Lower leg skin (tissue), 3 donors: ENCODE results near the gene ZNF488.

Source experiments
- POLR2A ChIP-seq, 2 donors: fragments of 450-650 bp; IDR thresholded peaks; one replicate each; pipeline ENCODE4 v1.6.1; 2016 to 2017; ENCODE audit warnings: antibody characterized with exemption in 2 of 2, mild to moderate bottlenecking in 1 of 2, moderate library complexity in 1 of 2
- TF ChIP-seq, protein P1 (sequence below), 3 donors: fragments of 450-650 bp; IDR thresholded peaks; one replicate each; pipeline ENCODE4 v1.5.1; 2016; ENCODE audit warnings: antibody characterized with exemption in 3 of 3, mild to moderate bottlenecking in 3 of 3, moderate library complexity in 2 of 3

DNA sequence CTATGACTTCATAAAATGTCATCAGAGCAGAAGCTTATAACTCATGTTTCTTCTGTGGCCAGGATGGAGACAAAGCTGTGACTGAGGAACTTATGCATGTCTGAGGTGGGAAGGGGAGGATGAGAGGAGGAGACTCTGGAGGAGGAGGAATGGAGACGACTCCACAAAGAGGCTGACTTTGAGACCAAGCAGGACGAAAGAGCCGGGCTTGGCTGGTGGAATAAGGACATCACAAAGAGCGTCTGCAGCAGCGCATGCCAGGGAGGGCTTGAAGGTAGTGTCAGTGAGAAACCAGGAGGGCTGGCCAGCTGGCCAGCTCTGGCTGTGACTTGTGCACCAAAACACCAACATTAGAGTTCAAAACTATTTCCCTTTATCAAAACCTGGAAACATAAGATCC is 68.0 kb downstream of the ZNF488 start:
- TF ChIP-seq, protein P1, sequence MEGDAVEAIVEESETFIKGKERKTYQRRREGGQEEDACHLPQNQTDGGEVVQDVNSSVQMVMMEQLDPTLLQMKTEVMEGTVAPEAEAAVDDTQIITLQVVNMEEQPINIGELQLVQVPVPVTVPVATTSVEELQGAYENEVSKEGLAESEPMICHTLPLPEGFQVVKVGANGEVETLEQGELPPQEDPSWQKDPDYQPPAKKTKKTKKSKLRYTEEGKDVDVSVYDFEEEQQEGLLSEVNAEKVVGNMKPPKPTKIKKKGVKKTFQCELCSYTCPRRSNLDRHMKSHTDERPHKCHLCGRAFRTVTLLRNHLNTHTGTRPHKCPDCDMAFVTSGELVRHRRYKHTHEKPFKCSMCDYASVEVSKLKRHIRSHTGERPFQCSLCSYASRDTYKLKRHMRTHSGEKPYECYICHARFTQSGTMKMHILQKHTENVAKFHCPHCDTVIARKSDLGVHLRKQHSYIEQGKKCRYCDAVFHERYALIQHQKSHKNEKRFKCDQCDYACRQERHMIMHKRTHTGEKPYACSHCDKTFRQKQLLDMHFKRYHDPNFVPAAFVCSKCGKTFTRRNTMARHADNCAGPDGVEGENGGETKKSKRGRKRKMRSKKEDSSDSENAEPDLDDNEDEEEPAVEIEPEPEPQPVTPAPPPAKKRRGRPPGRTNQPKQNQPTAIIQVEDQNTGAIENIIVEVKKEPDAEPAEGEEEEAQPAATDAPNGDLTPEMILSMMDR (IDR thresholded peaks at IDR 0.05), result no peak
- TF ChIP-seq POLR2A (IDR thresholded peaks at IDR 0.05), result no peak
